Skeletal muscle tissue (tissue), 4 donors: ENCODE results near the gene ATXN10. TPM values are rescaled to one million over a fixed set of nuclear protein-coding genes. Genes with fewer than 3 reads are reported as not detected.

Source experiments
- H3K27ac ChIP-seq: one replicate; pipeline ENCODE4 v1.7.0; 2013; ENCODE audit warnings: mild to moderate bottlenecking, low read depth, low read length, inconsistent platforms
- H3K27me3 ChIP-seq, 3 donors: one replicate each; pipeline ENCODE4 v1.7.0; 2013; ENCODE audit warnings: low read length in 3 of 3; ENCODE audit not compliant: control insufficient read depth in 3 of 3, insufficient read depth in 3 of 3
- H3K36me3 ChIP-seq, 3 donors: one replicate each; pipeline ENCODE4 v1.7.0; 2013; ENCODE audit warnings: low read length in 3 of 3; ENCODE audit not compliant: control insufficient read depth in 3 of 3, insufficient read depth in 3 of 3
- H3K4me1 ChIP-seq, 3 donors: one replicate each; pipeline ENCODE4 v1.7.0; 2013; ENCODE audit warnings: low read length in 3 of 3, mild to moderate bottlenecking in 3 of 3; ENCODE audit not compliant: control insufficient read depth in 3 of 3, insufficient read depth in 3 of 3
- H3K4me3 ChIP-seq, 3 donors: one replicate each; pipeline ENCODE4 v1.7.0; 2013; ENCODE audit warnings: low read length in 3 of 3
- H3K9ac ChIP-seq, 3 donors: one replicate each; pipeline ENCODE4 v1.7.0; 2013; ENCODE audit warnings: low read length in 3 of 3, mild to moderate bottlenecking in 3 of 3, moderate library complexity in 2 of 3, low read depth in 1 of 3
- H3K9me3 ChIP-seq, 3 donors: one replicate each; pipeline ENCODE4 v1.7.0; 2013; ENCODE audit warnings: low read length in 3 of 3; ENCODE audit not compliant: control insufficient read depth in 3 of 3
- total RNA-seq: library from RNA; depleted of rRNA; stranded (reverse); fragments of >200 nt; gene quantifications from one replicate; pipeline ENCODE4 v1.2.3, GENCODE V29; 2014
- donor health status: Osteomylitis.

Gene ATXN10
- total RNA-seq, 1 donor from 2014 or later: 310 TPM

GRCh38 chr22:45642986-45643385 is 28.6 kb upstream of the ATXN10 start:
- peaks cover 23 to 34% (median 24%) of the 10 kb centered on the region in 3 donors for H3K27me3 ChIP-seq
- no peaks in the 10 kb centered on the region for H3K9me3 ChIP-seq

GRCh38 chr22:45644714-45645113 is 26.9 kb upstream of the ATXN10 start:
- H3K4me3 ChIP-seq: no peak overlapping the region
- peaks cover 0 to 12% (median 8%) of the 10 kb centered on the region in 3 donors for H3K4me1 ChIP-seq
- H3K9me3 ChIP-seq: no peaks in the 10 kb centered on the region
- H3K36me3 ChIP-seq: no peaks in the 10 kb centered on the region
- no peak overlapping the region for H3K9ac ChIP-seq
- no peak overlapping the region for H3K27ac ChIP-seq
- H3K27me3 ChIP-seq: peaks cover 27 to 35% (median 34%) of the 10 kb centered on the region in 3 donors

More at GRCh38 chr22:45642986-45643385, 28.6 kb upstream of the ATXN10 start:
- Histone ChIP-seq H3K9ac (no peak overlapping the region), H3K4me1 (peaks cover 5 to 16% (median 16%) of the 10 kb centered on the region in 3 donors), H3K36me3 (no peaks in the 10 kb centered on the region), H3K4me3 (no peak overlapping the region), H3K27ac (no peak overlapping the region)

GRCh38 chr22:45645150-45645525 is 26.5 kb upstream of the ATXN10 start:
- Histone ChIP-seq H3K9me3 (no peaks in the 10 kb centered on the region), H3K4me1 (peaks cover 0 to 10% (median 6%) of the 10 kb centered on the region in 3 donors), H3K36me3 (no peaks in the 10 kb centered on the region), H3K27ac (no peak overlapping the region), H3K27me3 (peaks cover 26 to 34% (median 32%) of the 10 kb centered on the region in 3 donors), H3K9ac (no peak overlapping the region), H3K4me3 (no peak overlapping the region)

GRCh38 chr22:45645526-45646414 is 25.9 kb upstream of the ATXN10 start:
- Histone ChIP-seq H3K36me3 (no peaks in the 10 kb centered on the region), H3K9ac (no peak overlapping the region), H3K9me3 (no peaks in the 10 kb centered on the region), H3K27ac (no peak overlapping the region), H3K4me1 (peaks cover 0 to 5% (median 3%) of the 10 kb centered on the region in 3 donors), H3K27me3 (peaks cover 29 to 33% (median 31%) of the 10 kb centered on the region in 3 donors), H3K4me3 (no peak overlapping the region)

GRCh38 chr22:45647532-45648225 is 24.0 kb upstream of the ATXN10 start:
- H3K27ac ChIP-seq: no peak overlapping the region
- H3K9ac ChIP-seq: no peak overlapping the region
- H3K27me3 ChIP-seq: peaks cover 28 to 38% (median 33%) of the 10 kb centered on the region in 3 donors
- no peaks in the 10 kb centered on the region for H3K36me3 ChIP-seq
- H3K9me3 ChIP-seq: no peaks in the 10 kb centered on the region
- no peak overlapping the region for H3K4me3 ChIP-seq
- peaks cover 0 to 4% (median 3%) of the 10 kb centered on the region in 3 donors for H3K4me1 ChIP-seq

- H3K4me3 ChIP-seq: no peak overlapping the region
- H3K36me3 ChIP-seq: no peaks in the 10 kb centered on the region
- H3K4me1 ChIP-seq: peaks cover 0 to 4% (median 3%) of the 10 kb centered on the region in 3 donors
- H3K27me3 ChIP-seq: peaks cover 28 to 38% (median 33%) of the 10 kb centered on the region in 3 donors
- H3K9me3 ChIP-seq: no peaks in the 10 kb centered on the region
- H3K27ac ChIP-seq: no peak overlapping the region
- no peak overlapping the region for H3K9ac ChIP-seq
Observed at GRCh38 chr22:45648301-45649117, 23.1 kb upstream of the ATXN10 start.

GRCh38 chr22:45649809-45650208 is 21.8 kb upstream of the ATXN10 start:
- Histone ChIP-seq H3K9ac (no peak overlapping the region), H3K4me3 (no peak overlapping the region), H3K4me1 (peaks cover 0 to 4% (median 3%) of the 10 kb centered on the region in 3 donors), H3K27me3 (peaks cover 28 to 38% (median 30%) of the 10 kb centered on the region in 3 donors), H3K27ac (no peak overlapping the region), H3K36me3 (no peaks in the 10 kb centered on the region), H3K9me3 (no peaks in the 10 kb centered on the region)

- Histone ChIP-seq H3K27ac (no peak overlapping the region), H3K36me3 (no peaks in the 10 kb centered on the region), H3K9me3 (no peaks in the 10 kb centered on the region), H3K4me3 (no peak overlapping the region), H3K9ac (no peak overlapping the region), H3K4me1 (peaks cover 0 to 2% (median 0%) of the 10 kb centered on the region in 3 donors), H3K27me3 (peaks cover 23 to 30% (median 29%) of the 10 kb centered on the region in 3 donors)
Observed at GRCh38 chr22:45650721-45651120, 20.9 kb upstream of the ATXN10 start.

- H3K27me3 ChIP-seq: peaks cover 19 to 24% (median 22%) of the 10 kb centered on the region in 3 donors
- no peak overlapping the region for H3K27ac ChIP-seq
- no peak overlapping the region for H3K4me3 ChIP-seq
- no peak overlapping the region for H3K9ac ChIP-seq
- no peaks in the 10 kb centered on the region for H3K9me3 ChIP-seq
- H3K4me1 ChIP-seq: no peaks in the 10 kb centered on the region
- H3K36me3 ChIP-seq: no peaks in the 10 kb centered on the region
Observed at GRCh38 chr22:45651931-45652528, 19.6 kb upstream of the ATXN10 start.
